ENCODE data around the gene CALML6. TPM values are rescaled to one million over a fixed set of nuclear protein-coding genes. Genes with fewer than 3 reads are reported as not detected.

The CALML6 gene
- total and polyA plus RNA-seq, 10 donors, result 0.34 to 3.0 (median 0.69) TPM; not detected in 2

DNA sequence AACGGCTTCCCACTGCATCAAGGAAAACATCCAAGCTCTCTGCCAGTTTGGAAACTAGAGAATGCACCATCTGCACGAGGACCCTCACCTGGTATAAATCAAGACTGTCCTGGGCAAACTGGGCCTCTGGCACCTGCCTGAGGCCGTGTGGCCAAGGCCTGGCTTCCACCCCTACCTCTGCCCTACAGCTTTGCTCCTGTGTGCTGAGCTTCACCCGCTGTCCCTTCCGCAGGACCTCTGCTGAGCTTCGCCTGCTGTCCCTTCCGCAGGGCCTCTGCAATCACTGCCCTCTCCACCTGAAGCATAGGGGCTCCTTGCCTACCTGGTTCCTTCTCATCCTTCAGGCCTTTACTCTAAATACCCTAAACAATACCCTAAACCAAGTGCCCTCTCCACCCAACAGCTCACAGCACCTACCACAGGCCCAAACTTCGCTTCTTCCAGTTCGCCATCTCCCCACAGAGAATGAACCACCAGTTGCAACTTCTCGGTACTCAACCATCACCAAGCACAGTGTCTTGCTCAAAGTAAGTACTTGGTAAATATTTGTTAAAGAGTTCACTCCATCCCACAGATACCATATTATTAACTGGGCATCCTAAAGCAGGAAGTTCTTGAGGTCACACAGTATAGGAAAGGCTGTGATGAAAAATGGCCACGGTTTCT, 42.6 kb upstream of the CALML6 start:
- Histone ChIP-seq H3K9me3 (no peaks in the 10 kb centered on the region), H3K27me3 (replicated peaks in 1 of 7) (no peaks in the 10 kb centered on the region), H3K4me3 (no peak overlapping the region), H3K27ac (no peak overlapping the region), H3K36me3 (peaks cover 0 to 55% (median 18%) of the 10 kb centered on the region in 6 donors), H3K4me1 (peaks cover 41 to 100% (median 89%) of the 10 kb centered on the region in 6 donors)
- peak; percentile 49 for DNase-seq
- TF ChIP-seq POLR2AphosphoS5 (IDR thresholded peaks at IDR 0.05) (peak in 2 of 3 donors; percentile 23 to 48), POLR2A (IDR thresholded peaks at IDR 0.05) (no peak)
- TF ChIP-seq, protein P1, sequence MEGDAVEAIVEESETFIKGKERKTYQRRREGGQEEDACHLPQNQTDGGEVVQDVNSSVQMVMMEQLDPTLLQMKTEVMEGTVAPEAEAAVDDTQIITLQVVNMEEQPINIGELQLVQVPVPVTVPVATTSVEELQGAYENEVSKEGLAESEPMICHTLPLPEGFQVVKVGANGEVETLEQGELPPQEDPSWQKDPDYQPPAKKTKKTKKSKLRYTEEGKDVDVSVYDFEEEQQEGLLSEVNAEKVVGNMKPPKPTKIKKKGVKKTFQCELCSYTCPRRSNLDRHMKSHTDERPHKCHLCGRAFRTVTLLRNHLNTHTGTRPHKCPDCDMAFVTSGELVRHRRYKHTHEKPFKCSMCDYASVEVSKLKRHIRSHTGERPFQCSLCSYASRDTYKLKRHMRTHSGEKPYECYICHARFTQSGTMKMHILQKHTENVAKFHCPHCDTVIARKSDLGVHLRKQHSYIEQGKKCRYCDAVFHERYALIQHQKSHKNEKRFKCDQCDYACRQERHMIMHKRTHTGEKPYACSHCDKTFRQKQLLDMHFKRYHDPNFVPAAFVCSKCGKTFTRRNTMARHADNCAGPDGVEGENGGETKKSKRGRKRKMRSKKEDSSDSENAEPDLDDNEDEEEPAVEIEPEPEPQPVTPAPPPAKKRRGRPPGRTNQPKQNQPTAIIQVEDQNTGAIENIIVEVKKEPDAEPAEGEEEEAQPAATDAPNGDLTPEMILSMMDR (IDR thresholded peaks at IDR 0.05 in 8 of 11, conservative IDR thresholded peaks at IDR 0.05 in 3 of 11), result no peak
- intact Hi-C loops (cut with DNase I; ENCODE audit: low total_unique reads), result no loop called here
- WGBS, 5 donors, result 80 to 87% (median 84%) methylated on average over 11 of the region's 11 CpGs

- peak overlapping the region in 1 of 8 donors; percentile 18 for H3K27ac ChIP-seq
- peak; percentile 39 for DNase-seq
- H3K4me1 ChIP-seq, result peaks cover 43 to 100% (median 92%) of the 10 kb centered on the region in 6 donors
- peaks cover 0 to 60% (median 18%) of the 10 kb centered on the region in 6 donors for H3K36me3 ChIP-seq
- no peaks in the 10 kb centered on the region for H3K27me3 ChIP-seq (replicated peaks in 1 of 7)
- H3K9me3 ChIP-seq, result no peaks in the 10 kb centered on the region
- H3K4me3 ChIP-seq, result no peak overlapping the region
- WGBS, 5 donors, result 79 to 95% (median 82%) methylated on average over 2 of the region's 2 CpGs; no CpG with 5 or more reads in 1 of the 5 donors
- TF ChIP-seq POLR2AphosphoS5 (IDR thresholded peaks at IDR 0.05), result peak in 2 of 3 donors; percentile 3 to 18
- TF ChIP-seq, protein P1 (IDR thresholded peaks at IDR 0.05 in 8 of 11, conservative IDR thresholded peaks at IDR 0.05 in 3 of 11), result no peak
- intact Hi-C loops (cut with DNase I; ENCODE audit: low total_unique reads), result no loop called here
Observed at GRCh38 chr1:1873186-1873585, 41.9 kb upstream of the CALML6 start.

- 89 to 97% (median 96%) methylated on average over 7 of the region's 7 CpGs for WGBS, 5 donors
- intact Hi-C loops (cut with DNase I; ENCODE audit: low total_unique reads), result no loop called here
Observed at GRCh38 chr1:1874901-1875300, 40.2 kb upstream of the CALML6 start.

GRCh38 chr1:1875932-1876331, 39.1 kb upstream of the CALML6 start:
- TF ChIP-seq POLR2AphosphoS5 (IDR thresholded peaks at IDR 0.05) (no peak), POLR2A (IDR thresholded peaks at IDR 0.05) (no peak)
- TF ChIP-seq, protein P1 (IDR thresholded peaks at IDR 0.05 in 8 of 11, conservative IDR thresholded peaks at IDR 0.05 in 3 of 11), result no peak
- Histone ChIP-seq H3K36me3 (peaks cover 0 to 72% (median 21%) of the 10 kb centered on the region in 6 donors), H3K4me3 (no peak overlapping the region), H3K27me3 (replicated peaks in 1 of 7) (no peaks in the 10 kb centered on the region), H3K9me3 (no peaks in the 10 kb centered on the region), H3K4me1 (peaks cover 47 to 100% (median 93%) of the 10 kb centered on the region in 6 donors), H3K27ac (peak overlapping the region in 2 of 8 donors; percentile 2 to 26)
- peak; percentile 20 for DNase-seq
- 73 to 92% (median 89%) methylated on average over 1 of the region's 1 CpG for WGBS, 5 donors
- intact Hi-C loops (cut with DNase I; ENCODE audit: low total_unique reads), result no loop called here

More at GRCh38 chr1:1874901-1875300, 40.2 kb upstream of the CALML6 start:
- peak; percentile 32 for DNase-seq
- Histone ChIP-seq H3K27ac (no peak overlapping the region), H3K4me3 (no peak overlapping the region), H3K36me3 (peaks cover 0 to 72% (median 21%) of the 10 kb centered on the region in 6 donors), H3K4me1 (peaks cover 39 to 100% (median 93%) of the 10 kb centered on the region in 6 donors), H3K9me3 (no peaks in the 10 kb centered on the region), H3K27me3 (replicated peaks in 1 of 7) (no peaks in the 10 kb centered on the region)
- TF ChIP-seq POLR2A (IDR thresholded peaks at IDR 0.05), result no peak
- TF ChIP-seq POLR2AphosphoS5 (IDR thresholded peaks at IDR 0.05), result no peak
- TF ChIP-seq, protein P1 (IDR thresholded peaks at IDR 0.05 in 8 of 11, conservative IDR thresholded peaks at IDR 0.05 in 3 of 11), result no peak

Data from spleen (tissue), 11 donors.